Thoracic aorta (tissue), 2 donors: ENCODE data around the gene MYADM. TPM values are rescaled to one million over a fixed set of nuclear protein-coding genes. Genes with fewer than 3 reads are reported as not detected.

Source experiments
- ATAC-seq: fragments of 150-250 bp; one replicate; pipeline ENCODE4 v1.8.0; 2017; ENCODE audit warnings: low read depth; ENCODE audit not compliant: insufficient number of reproducible peaks, low FRiP score
- DNase-seq: peaks from one replicate; pipeline ENCODE4 v3.0.0-alpha.2; 2020; ENCODE audit warnings: low spot score
- H3K27ac ChIP-seq, 2 donors: fragments of 200-600 bp; sonication (generic); 1 replicate in 1 of 2; 2 replicates in 1 of 2; pipeline ENCODE4 v1.5.1; 2016; ENCODE audit warnings: mild to moderate bottlenecking in 2 of 2, moderate library complexity in 2 of 2
- H3K27me3 ChIP-seq: fragments of 200-600 bp; sonication (generic); replicated peaks from 2 replicates; pipeline ENCODE4 v1.6.0; 2016; ENCODE audit warnings: mild to moderate bottlenecking; ENCODE audit not compliant: insufficient read depth
- H3K36me3 ChIP-seq: fragments of 200-600 bp; sonication (generic); one replicate; pipeline ENCODE4 v1.5.1; 2016
- H3K4me1 ChIP-seq, 2 donors: fragments of 200-600 bp; sonication (generic); 1 replicate in 1 of 2; 2 replicates in 1 of 2; pipeline versions ENCODE4 v1.5.1 to v1.6.0; 2016; ENCODE audit warnings: low read depth in 2 of 2, mild to moderate bottlenecking in 1 of 2; ENCODE audit not compliant: control insufficient read depth in 1 of 2
- H3K4me3 ChIP-seq: fragments of 200-600 bp; sonication (generic); 2 replicates; pipeline ENCODE4 v1.5.1; 2016; ENCODE audit warnings: mild to moderate bottlenecking
- H3K9me3 ChIP-seq: fragments of 200-600 bp; sonication (generic); 2 replicates; pipeline ENCODE4 v1.5.1; 2016
- CTCF ChIP-seq: fragments of 200-600 bp; sonication (generic); IDR thresholded peaks from one replicate; pipeline ENCODE4 v1.5.1; 2019; ENCODE audit warnings: antibody characterized with exemption
- total RNA-seq, 2 donors: library from RNA; depleted of rRNA; stranded (reverse); fragments of >200 nt; gene quantifications; one replicate each; pipeline versions ENCODE4 v1.1.0 to v1.2.3, GENCODE V29; 2016

MYADM gene
- total RNA-seq, 2 donors from 2014 or later = 151 to 300 TPM

- no peak for ATAC-seq
- TF ChIP-seq CTCF = no peak
- H3K27me3 ChIP-seq = peaks cover 22% of the 10 kb centered on the region
Measured at GRCh38 chr19:53910170-53910518, 42.5 kb downstream of the MYADM start.

GRCh38 chr19:53912653-53913052, 45.0 kb downstream of the MYADM start:
- Histone ChIP-seq H3K27ac (no peak overlapping the region), H3K9me3 (no peaks in the 10 kb centered on the region), H3K4me1 (peaks cover 0 to 18% of the 10 kb centered on the region in 2 donors), H3K4me3 (no peak overlapping the region), H3K36me3 (no peaks in the 10 kb centered on the region), H3K27me3 (peaks cover 12% of the 10 kb centered on the region)
- TF ChIP-seq CTCF = no peak
- DNase-seq (no peak), ATAC-seq (no peak)

More at GRCh38 chr19:53910170-53910518, 42.5 kb downstream of the MYADM start:
- no peak for DNase-seq
- peaks cover 0 to 18% of the 10 kb centered on the region in 2 donors for H3K4me1 ChIP-seq
- H3K9me3 ChIP-seq = no peaks in the 10 kb centered on the region
- no peak overlapping the region for H3K4me3 ChIP-seq
- H3K27ac ChIP-seq = no peak overlapping the region
- H3K36me3 ChIP-seq = no peaks in the 10 kb centered on the region

- ATAC-seq (no peak), DNase-seq (no peak)
- no peaks in the 10 kb centered on the region for H3K9me3 ChIP-seq
- H3K4me3 ChIP-seq = no peak overlapping the region
- H3K27ac ChIP-seq = no peak overlapping the region
- no peaks in the 10 kb centered on the region for H3K4me1 ChIP-seq
- H3K36me3 ChIP-seq = no peaks in the 10 kb centered on the region
- no peaks in the 10 kb centered on the region for H3K27me3 ChIP-seq
- no peak for TF ChIP-seq CTCF
Measured at GRCh38 chr19:53915000-53915399, 47.3 kb downstream of the MYADM start.

GRCh38 chr19:53916004-53916403, 48.3 kb downstream of the MYADM start:
- DNase-seq = no peak
- H3K27me3 ChIP-seq = no peaks in the 10 kb centered on the region

GRCh38 chr19:53917356-53917755, 49.7 kb downstream of the MYADM start:
- DNase-seq (no peak), ATAC-seq (no peak)
- Histone ChIP-seq H3K27ac (no peak overlapping the region), H3K36me3 (no peaks in the 10 kb centered on the region), H3K4me3 (no peak overlapping the region), H3K9me3 (no peaks in the 10 kb centered on the region), H3K4me1 (no peaks in the 10 kb centered on the region), H3K27me3 (no peaks in the 10 kb centered on the region)
- TF ChIP-seq CTCF = no peak

More at GRCh38 chr19:53916004-53916403, 48.3 kb downstream of the MYADM start:
- Histone ChIP-seq H3K4me3 (no peak overlapping the region), H3K9me3 (no peaks in the 10 kb centered on the region), H3K27ac (no peak overlapping the region), H3K4me1 (no peaks in the 10 kb centered on the region), H3K36me3 (no peaks in the 10 kb centered on the region)
- no peak for TF ChIP-seq CTCF
- no peak for ATAC-seq

Other genes with a start within 250 kb of the MYADM start
- not detected for gene DPRX, start 235.9 kb upstream of the MYADM start, total RNA-seq
- gene NLRP12, start 43.6 kb upstream of the MYADM start, total RNA-seq = 1 to 10 TPM; 1.4 to 3.1 TPM
- not detected for gene PRKCG, start 14.3 kb downstream of the MYADM start, total RNA-seq
- not detected for gene CACNG7, start 41.4 kb downstream of the MYADM start, total RNA-seq
- not detected for gene CACNG8, start 95.1 kb downstream of the MYADM start, total RNA-seq
- not detected for gene CACNG6, start 123.8 kb downstream of the MYADM start, total RNA-seq
- gene VSTM1, start 196.0 kb downstream of the MYADM start, total RNA-seq = not detected
- not detected for gene TARM1, start 213.5 kb downstream of the MYADM start, total RNA-seq
- gene OSCAR, start 232.9 kb downstream of the MYADM start, total RNA-seq = 1 to 10 TPM; 4.6 to 8.0 TPM
- 10 to 100 TPM; 13.0 to 16.6 TPM for gene NDUFA3, start 235.0 kb downstream of the MYADM start, total RNA-seq
- gene TFPT, start 247.8 kb downstream of the MYADM start, total RNA-seq = 1 to 10 TPM; 8.7 to 8.8 TPM
- 10 to 100 TPM; 48.2 to 54.3 TPM for gene PRPF31, start 247.9 kb downstream of the MYADM start, total RNA-seq